ENCODE measurements around the gene LILRB1.
"Not testable (repeated sequence)": the region's sequence is repeated elsewhere in the genome, so short reads cannot be mapped to it uniquely, and the experiment has no call there.

- not testable (repeated sequence) for TF ChIP-seq CTCF (IDR thresholded peaks at IDR 0.05); POLR2A (IDR thresholded peaks at IDR 0.05; ENCODE audit: low read depth); EP300 (IDR thresholded peaks at IDR 0.05)
These were observed 2.4 kb upstream of the LILRB1 start for GRCh38 chr19:54627912-54628311.

All from esophagus muscularis mucosa (tissue), 4 donors.